Uterus (tissue), 2 donors: ENCODE results near the gene PRKCD.

Experiments
- POLR2A ChIP-seq, 2 donors: fragments of 450-650 bp; IDR thresholded peaks; one replicate each; pipeline ENCODE4 v1.6.1; 2016; ENCODE audit warnings: antibody characterized with exemption in 2 of 2, mild to moderate bottlenecking in 1 of 2, moderate library complexity in 1 of 2
- TF ChIP-seq, protein P1 (sequence below), 4 experiments: fragments of 200-600 bp in 2 of 4; fragments of 450-650 bp in 2 of 4; sonication (generic) in 2 of 4; IDR thresholded peaks; one replicate each; pipeline ENCODE4 v1.5.1; 2016 to 2019; ENCODE audit warnings: antibody characterized with exemption in 4 of 4, mild to moderate bottlenecking in 2 of 4, moderate library complexity in 1 of 4

DNA sequence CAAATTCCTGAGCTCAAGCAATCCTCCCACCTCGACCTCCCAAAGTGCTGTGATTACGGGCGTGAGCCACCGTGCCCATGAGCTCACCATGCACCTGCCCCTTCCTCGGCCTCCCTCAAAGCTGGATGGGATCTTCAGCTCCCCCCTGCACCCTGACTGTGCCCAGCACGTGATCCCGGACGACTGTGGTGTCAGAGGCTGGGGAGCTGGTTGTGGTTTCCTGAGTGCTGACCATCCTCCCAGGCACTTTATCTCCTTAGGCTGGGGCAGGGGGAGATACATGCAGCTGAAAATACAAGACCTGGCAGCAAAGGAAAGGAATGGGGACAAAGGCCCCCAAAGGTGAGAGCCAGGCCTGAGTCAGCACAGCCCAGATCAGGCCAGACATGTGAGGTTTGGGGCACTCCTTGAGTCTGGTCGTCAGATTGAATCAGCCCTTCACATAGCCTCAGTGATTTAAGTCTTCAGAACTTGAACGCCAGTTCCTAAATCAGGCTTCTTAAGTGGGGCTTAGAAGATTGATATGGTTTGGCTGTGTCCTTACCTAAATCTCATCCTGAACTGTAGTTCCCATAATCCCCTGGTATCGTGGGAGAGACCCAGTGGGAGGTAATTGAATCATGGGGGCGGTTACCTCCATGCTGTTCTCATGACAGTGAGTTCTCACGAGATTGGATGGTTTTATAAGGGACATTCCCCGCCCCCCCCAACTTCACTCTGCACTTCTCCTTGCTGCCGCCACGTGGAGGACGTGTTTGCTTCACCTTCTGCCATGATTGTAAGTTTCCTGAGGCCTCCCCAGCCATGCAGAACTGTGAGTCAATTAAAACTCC lies 35.8 kb downstream of the PRKCD start:
- TF ChIP-seq, protein P1, sequence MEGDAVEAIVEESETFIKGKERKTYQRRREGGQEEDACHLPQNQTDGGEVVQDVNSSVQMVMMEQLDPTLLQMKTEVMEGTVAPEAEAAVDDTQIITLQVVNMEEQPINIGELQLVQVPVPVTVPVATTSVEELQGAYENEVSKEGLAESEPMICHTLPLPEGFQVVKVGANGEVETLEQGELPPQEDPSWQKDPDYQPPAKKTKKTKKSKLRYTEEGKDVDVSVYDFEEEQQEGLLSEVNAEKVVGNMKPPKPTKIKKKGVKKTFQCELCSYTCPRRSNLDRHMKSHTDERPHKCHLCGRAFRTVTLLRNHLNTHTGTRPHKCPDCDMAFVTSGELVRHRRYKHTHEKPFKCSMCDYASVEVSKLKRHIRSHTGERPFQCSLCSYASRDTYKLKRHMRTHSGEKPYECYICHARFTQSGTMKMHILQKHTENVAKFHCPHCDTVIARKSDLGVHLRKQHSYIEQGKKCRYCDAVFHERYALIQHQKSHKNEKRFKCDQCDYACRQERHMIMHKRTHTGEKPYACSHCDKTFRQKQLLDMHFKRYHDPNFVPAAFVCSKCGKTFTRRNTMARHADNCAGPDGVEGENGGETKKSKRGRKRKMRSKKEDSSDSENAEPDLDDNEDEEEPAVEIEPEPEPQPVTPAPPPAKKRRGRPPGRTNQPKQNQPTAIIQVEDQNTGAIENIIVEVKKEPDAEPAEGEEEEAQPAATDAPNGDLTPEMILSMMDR (IDR thresholded peaks at IDR 0.05), result no peak
- no peak for TF ChIP-seq POLR2A (IDR thresholded peaks at IDR 0.05)
